ENCODE results near the gene SLC7A7. TPM values are rescaled to one million over a fixed set of nuclear protein-coding genes. Genes with fewer than 3 reads are reported as not detected.

The SLC7A7 gene
- total RNA-seq, 1 experiment from 2014 or later = 3.1 TPM

GRCh38 chr14:22847661-22848341, 32.6 kb upstream of the SLC7A7 start:
- no peak overlapping the region for H3K56ac ChIP-seq (ENCODE audit: insufficient read length, low read depth, low read length)
- no peaks in the 10 kb centered on the region for H4K20me1 ChIP-seq (ENCODE audit: control insufficient read depth, insufficient read depth, insufficient read length)
- H3K18ac ChIP-seq (ENCODE audit: insufficient read length, low read depth, low read length) = no peak overlapping the region
- H3K23ac ChIP-seq (ENCODE audit: insufficient read length, low read depth, low read length) = no peak overlapping the region
- H2BK20ac ChIP-seq (ENCODE audit: low read depth, low read length, poor library complexity, severe bottlenecking) = no peak overlapping the region
- no peak overlapping the region for H2BK5ac ChIP-seq (ENCODE audit: insufficient read length, low read length)
- H2AFZ ChIP-seq (ENCODE audit: low read length) = no peak overlapping the region
- H2BK15ac ChIP-seq (ENCODE audit: low read depth, low read length) = no peak overlapping the region
- no peak overlapping the region for H3K27ac ChIP-seq (ENCODE audit: insufficient read length, low read depth, low read length)
- no peak overlapping the region for H3T11ph ChIP-seq (ENCODE audit: low read length)
- no peak overlapping the region for H3K9ac ChIP-seq (ENCODE audit: extremely low read depth, insufficient read length, low read length)
- DNase-seq = no peak
- H4K8ac ChIP-seq (replicated peaks; ENCODE audit: insufficient read length, low read depth, low read length) = no peak overlapping the region
- peaks cover 25 to 30% of the 10 kb centered on the region in 2 experiments for H3K4me1 Mint-ChIP-seq
- no peaks in the 10 kb centered on the region; the same call in 1 of the 2 replicates for H3K27me3 Mint-ChIP-seq (ENCODE audit: low read depth)
- no peaks in the 10 kb centered on the region for H3K9me3 Mint-ChIP-seq
- no peaks in the 10 kb centered on the region for H3K9me3 ChIP-seq (ENCODE audit: control insufficient read depth, low read depth, low read length)
- H3K4ac ChIP-seq (ENCODE audit: low read depth, low read length) = no peak overlapping the region
- H3K4me3 Mint-ChIP-seq = no peak overlapping the region
- H4K5ac ChIP-seq (ENCODE audit: insufficient read length, low read depth, low read length) = no peak overlapping the region
- no peaks in the 10 kb centered on the region for H3K79me2 ChIP-seq (ENCODE audit: insufficient read depth, low read length)
- no peaks in the 10 kb centered on the region for H3K79me1 ChIP-seq (ENCODE audit: insufficient read depth, low read depth, low read length, poor library complexity, severe bottlenecking)
- peaks cover 12 to 37% (median 35%) of the 10 kb centered on the region in 3 experiments for H3K36me3 Mint-ChIP-seq (ENCODE audit: insufficient read depth in 1 of 3, low read depth in 3 of 3)
- peaks cover 2% of the 10 kb centered on the region; the same call in 1 of the 2 replicates for H3K4me1 ChIP-seq (ENCODE audit: insufficient read depth, low read length)
- TF ChIP-seq CTCF (conservative IDR thresholded peaks at IDR 0.05) = peak; percentile 41
- no CpG with 5 or more reads among the region's 14 CpGs for WGBS (ENCODE audit: extremely low coverage, insufficient read length, low lambda C conversion rate)
- H3K27ac Mint-ChIP-seq = peak overlapping the region; percentile 25 to 90 (median 59); a peak in 4 of 7 replicates
- no peaks in the 10 kb centered on the region for H3K23me2 ChIP-seq (ENCODE audit: insufficient read length, low read depth, low read length, poor library complexity, severe bottlenecking)
- no peak overlapping the region for H2BK120ac ChIP-seq (ENCODE audit: low read depth, low read length, poor library complexity, severe bottlenecking)
- H3K14ac ChIP-seq (ENCODE audit: insufficient read depth, low read length) = no peak overlapping the region
- H2AK5ac ChIP-seq (ENCODE audit: insufficient read length, low read length) = no peak overlapping the region
- H3K4me2 ChIP-seq (ENCODE audit: insufficient read depth, insufficient read length, low read length) = no peak overlapping the region
- H4K91ac ChIP-seq (ENCODE audit: insufficient read length, low read depth, low read length) = no peak overlapping the region
- no peaks in the 10 kb centered on the region for H3K27me3 ChIP-seq (ENCODE audit: insufficient read depth, low read length)
- no peak overlapping the region for H2BK12ac ChIP-seq (ENCODE audit: insufficient read length, low read depth, low read length)

All from H9 (cell line).